HG03432 (cell line): Measurements from ENCODE around the gene SEMA6B.
"Not testable (repeated sequence)": the region's sequence is repeated elsewhere in the genome, so short reads cannot be mapped to it uniquely, and the experiment has no call there.

Experiments used
- ATAC-seq: cut with Tn5 transposase; IDR thresholded peaks from one replicate; pipeline ENCODE4 v1.9.1; 2021; ENCODE audit warnings: mild to moderate bottlenecking, moderate library complexity; ENCODE audit not compliant: unreplicated experiment

Gene SEMA6B

GRCh38 chr19:4548238-4548584, 11.3 kb downstream of the SEMA6B start:
- ATAC-seq: no peak

- no peak for ATAC-seq
Measured at GRCh38 chr19:4547303-4548237, 11.9 kb downstream of the SEMA6B start.

- ATAC-seq: no peak
Measured at GRCh38 chr19:4543842-4544647, 15.4 kb downstream of the SEMA6B start.

- ATAC-seq: no peak
Measured at GRCh38 chr19:4542896-4543841, 16.3 kb downstream of the SEMA6B start.

GRCh38 chr19:4541806-4542145, 17.7 kb downstream of the SEMA6B start:
- ATAC-seq: not testable (repeated sequence)

- ATAC-seq: no peak
Measured at GRCh38 chr19:4541114-4541805, 18.2 kb downstream of the SEMA6B start.

GRCh38 chr19:4539693-4540581, 19.5 kb downstream of the SEMA6B start, which contains the start of gene LRG1:
TSS of gene LRG1 (minus strand) at chr19:4540036. CDS start at chr19:4540013, 23 bp downstream.
- no peak for ATAC-seq

- no peak for ATAC-seq
Measured at GRCh38 chr19:4539169-4539692, 20.3 kb downstream of the SEMA6B start.

- no peak for ATAC-seq
Measured at GRCh38 chr19:4538601-4538954, 20.9 kb downstream of the SEMA6B start.

- ATAC-seq: no peak
Measured at GRCh38 chr19:4537953-4538600, 21.4 kb downstream of the SEMA6B start.

- ATAC-seq: no peak
Measured at GRCh38 chr19:4536798-4537197, 22.7 kb downstream of the SEMA6B start.

- no peak for ATAC-seq
Measured at GRCh38 chr19:4534836-4535658, 24.4 kb downstream of the SEMA6B start, which contains the start of gene PLIN5. TSS of gene PLIN5 (minus strand) at chr19:4535224. CDS start at chr19:4534074, 1,150 bp downstream.

- no peak for ATAC-seq
Measured at GRCh38 chr19:4533835-4534424, 25.6 kb downstream of the SEMA6B start.

- no peak for ATAC-seq
Measured at GRCh38 chr19:4533334-4533733, 26.1 kb downstream of the SEMA6B start.

- ATAC-seq: no peak
Measured at GRCh38 chr19:4531562-4532165, 27.8 kb downstream of the SEMA6B start.

- ATAC-seq: no peak
Measured at GRCh38 chr19:4529924-4530522, 29.5 kb downstream of the SEMA6B start.
